WERI-Rb-1 (cell line): ENCODE measurements around the gene METAP2.

Experiments
- DNase-seq: peaks from one replicate; pipeline ENCODE4 v3.0.0-alpha.2; 2020
- H3K27ac ChIP-seq: fragments of 250-450 bp; sonication (Bioruptor Pico); 2 replicates; pipeline ENCODE4 v1.5.1; 2020; ENCODE audit warnings: mild to moderate bottlenecking, moderate library complexity
- H3K27me3 ChIP-seq: fragments of 250-450 bp; sonication (Bioruptor Pico); 2 replicates; pipeline ENCODE4 v1.5.1; 2021; ENCODE audit warnings: mild to moderate bottlenecking, low read depth, moderate library complexity; ENCODE audit not compliant: insufficient read depth, severe bottlenecking
- H3K36me3 ChIP-seq: fragments of 250-450 bp; sonication (Bioruptor Pico); 2 replicates; pipeline ENCODE4 v1.5.1; 2020; ENCODE audit warnings: mild to moderate bottlenecking, moderate library complexity
- H3K4me3 ChIP-seq: 2 replicates; pipeline ENCODE4 v1.5.1; 2011; ENCODE audit warnings: low read depth, mild to moderate bottlenecking, control low read depth, low read length
- H3K9me3 ChIP-seq: fragments of 250-450 bp; sonication (Bioruptor Pico); 2 replicates; pipeline ENCODE4 v1.5.1; 2021; ENCODE audit warnings: mild to moderate bottlenecking, moderate library complexity; ENCODE audit not compliant: severe bottlenecking
- CTCF ChIP-seq: IDR thresholded peaks from 2 replicates; pipeline ENCODE4 v1.5.1; 2011; ENCODE audit warnings: low read depth, mild to moderate bottlenecking, control low read depth, inconsistent platforms, low read length

Gene METAP2

GRCh38 chr12:95553197-95553943 lies 79.4 kb downstream of the METAP2 start:
- no peak overlapping the region for H3K4me3 ChIP-seq
- H3K27me3 ChIP-seq, result no peaks in the 10 kb centered on the region
- peaks cover 7% of the 10 kb centered on the region for H3K9me3 ChIP-seq
- no peak for TF ChIP-seq CTCF
- no peak overlapping the region for H3K27ac ChIP-seq
- DNase-seq, result no peak
- H3K36me3 ChIP-seq, result no peaks in the 10 kb centered on the region; the same call in 1 of the 2 replicates

- Histone ChIP-seq H3K27me3 (no peaks in the 10 kb centered on the region), H3K36me3 (no peaks in the 10 kb centered on the region), H3K9me3 (peaks cover 2% of the 10 kb centered on the region), H3K4me3 (no peak overlapping the region), H3K27ac (no peak overlapping the region)
- no peak for TF ChIP-seq CTCF
- no peak for DNase-seq
Measured at GRCh38 chr12:95554532-95555071, 80.7 kb downstream of the METAP2 start.

GRCh38 chr12:95557625-95558024 lies 83.7 kb downstream of the METAP2 start:
- TF ChIP-seq CTCF, result no peak
- H3K9me3 ChIP-seq, result no peaks in the 10 kb centered on the region
- H3K4me3 ChIP-seq, result no peak overlapping the region
- no peak overlapping the region for H3K27ac ChIP-seq
- H3K36me3 ChIP-seq, result no peaks in the 10 kb centered on the region
- DNase-seq, result no peak
- H3K27me3 ChIP-seq, result no peaks in the 10 kb centered on the region
